ENCODE measurements around the gene EFNB3.

Gene EFNB3

DNA sequence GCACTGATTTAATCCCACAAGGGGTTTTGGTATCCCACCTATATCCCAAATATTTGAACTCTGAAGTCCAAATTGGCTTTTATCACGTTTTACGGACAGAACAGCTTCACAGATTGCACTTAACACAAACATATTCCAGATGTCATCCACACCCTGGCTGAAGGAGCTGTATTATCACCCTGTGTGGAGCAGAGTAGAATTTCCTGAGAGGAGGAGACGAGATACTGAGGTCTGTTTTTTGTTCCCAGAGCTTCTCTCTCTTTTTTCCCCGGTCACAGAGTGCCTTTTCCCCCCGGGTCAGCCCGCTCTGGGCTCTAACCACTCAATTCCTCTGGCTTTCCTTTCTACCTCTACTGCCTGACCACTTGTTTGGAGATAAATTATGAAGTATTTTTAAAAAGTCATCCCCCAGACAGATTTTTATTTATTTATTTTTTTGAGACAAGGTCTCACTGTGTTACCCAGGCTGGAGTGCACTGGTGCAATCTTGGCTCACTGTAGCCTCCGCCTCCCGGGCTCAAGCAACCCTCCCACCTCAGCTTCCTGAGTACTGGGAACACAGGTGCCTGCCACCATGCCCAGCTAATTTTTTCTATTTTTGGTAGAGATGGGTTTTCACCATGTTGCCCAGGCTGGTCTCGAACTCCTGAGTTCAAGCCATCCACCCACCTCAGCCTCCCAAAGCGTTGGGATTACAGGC is 43.2 kb downstream of the EFNB3 start:
- TF ChIP-seq POLR2AphosphoS5 (IDR thresholded peaks at IDR 0.05; ENCODE audit: low read depth, low read length), result no peak
- TF ChIP-seq FOXP2 (optimal IDR thresholded peaks at IDR 0.05; ENCODE audit: borderline replicate concordance, extremely low read depth, extremely low read length, insufficient read depth), result no peak
- TF ChIP-seq SIN3A (IDR thresholded peaks at IDR 0.05; ENCODE audit: borderline replicate concordance, insufficient read depth, low read length), result no peak
- TF ChIP-seq, protein P1, sequence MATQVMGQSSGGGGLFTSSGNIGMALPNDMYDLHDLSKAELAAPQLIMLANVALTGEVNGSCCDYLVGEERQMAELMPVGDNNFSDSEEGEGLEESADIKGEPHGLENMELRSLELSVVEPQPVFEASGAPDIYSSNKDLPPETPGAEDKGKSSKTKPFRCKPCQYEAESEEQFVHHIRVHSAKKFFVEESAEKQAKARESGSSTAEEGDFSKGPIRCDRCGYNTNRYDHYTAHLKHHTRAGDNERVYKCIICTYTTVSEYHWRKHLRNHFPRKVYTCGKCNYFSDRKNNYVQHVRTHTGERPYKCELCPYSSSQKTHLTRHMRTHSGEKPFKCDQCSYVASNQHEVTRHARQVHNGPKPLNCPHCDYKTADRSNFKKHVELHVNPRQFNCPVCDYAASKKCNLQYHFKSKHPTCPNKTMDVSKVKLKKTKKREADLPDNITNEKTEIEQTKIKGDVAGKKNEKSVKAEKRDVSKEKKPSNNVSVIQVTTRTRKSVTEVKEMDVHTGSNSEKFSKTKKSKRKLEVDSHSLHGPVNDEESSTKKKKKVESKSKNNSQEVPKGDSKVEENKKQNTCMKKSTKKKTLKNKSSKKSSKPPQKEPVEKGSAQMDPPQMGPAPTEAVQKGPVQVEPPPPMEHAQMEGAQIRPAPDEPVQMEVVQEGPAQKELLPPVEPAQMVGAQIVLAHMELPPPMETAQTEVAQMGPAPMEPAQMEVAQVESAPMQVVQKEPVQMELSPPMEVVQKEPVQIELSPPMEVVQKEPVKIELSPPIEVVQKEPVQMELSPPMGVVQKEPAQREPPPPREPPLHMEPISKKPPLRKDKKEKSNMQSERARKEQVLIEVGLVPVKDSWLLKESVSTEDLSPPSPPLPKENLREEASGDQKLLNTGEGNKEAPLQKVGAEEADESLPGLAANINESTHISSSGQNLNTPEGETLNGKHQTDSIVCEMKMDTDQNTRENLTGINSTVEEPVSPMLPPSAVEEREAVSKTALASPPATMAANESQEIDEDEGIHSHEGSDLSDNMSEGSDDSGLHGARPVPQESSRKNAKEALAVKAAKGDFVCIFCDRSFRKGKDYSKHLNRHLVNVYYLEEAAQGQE (IDR thresholded peaks at IDR 0.05; ENCODE audit: insufficient read depth in 1 of 2, low read depth in 2 of 2, low read length in 2 of 2), result no peak
- TF ChIP-seq TAF1 (IDR thresholded peaks at IDR 0.05; ENCODE audit: borderline replicate concordance, insufficient read depth, low read length), result no peak

DNA sequence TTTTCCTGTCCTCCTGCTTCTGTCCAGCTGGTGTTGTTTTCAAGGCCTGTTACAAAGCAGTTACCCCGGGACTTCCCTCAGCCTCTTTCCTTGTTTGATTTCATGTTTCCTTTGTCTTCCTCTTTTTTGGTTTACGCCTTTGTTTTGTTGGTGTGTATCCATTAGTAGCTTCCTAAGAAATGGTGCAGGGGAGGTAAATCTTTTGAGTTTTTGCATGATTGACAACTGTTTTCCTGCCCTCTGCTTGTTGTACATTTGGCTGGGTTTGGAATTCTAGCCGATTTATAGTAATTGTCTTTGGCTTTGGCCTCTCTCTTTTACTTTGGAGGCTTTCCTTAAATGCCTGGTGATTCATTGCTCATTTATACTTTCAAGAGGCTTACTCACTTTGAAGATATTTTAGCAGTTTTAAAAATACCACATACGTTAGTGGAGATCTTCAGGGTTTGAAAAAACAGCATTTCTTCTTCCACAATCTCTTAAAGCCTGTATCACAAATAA is 45.4 kb downstream of the EFNB3 start:
- TF ChIP-seq SIN3A (IDR thresholded peaks at IDR 0.05; ENCODE audit: borderline replicate concordance, insufficient read depth, low read length), result no peak
- TF ChIP-seq TAF1 (IDR thresholded peaks at IDR 0.05; ENCODE audit: borderline replicate concordance, insufficient read depth, low read length), result no peak
- no peak for TF ChIP-seq POLR2AphosphoS5 (IDR thresholded peaks at IDR 0.05; ENCODE audit: low read depth, low read length)
- TF ChIP-seq, protein P1 (IDR thresholded peaks at IDR 0.05; ENCODE audit: insufficient read depth in 1 of 2, low read depth in 2 of 2, low read length in 2 of 2), result no peak
- no peak for TF ChIP-seq FOXP2 (optimal IDR thresholded peaks at IDR 0.05; ENCODE audit: borderline replicate concordance, extremely low read depth, extremely low read length, insufficient read depth)

DNA sequence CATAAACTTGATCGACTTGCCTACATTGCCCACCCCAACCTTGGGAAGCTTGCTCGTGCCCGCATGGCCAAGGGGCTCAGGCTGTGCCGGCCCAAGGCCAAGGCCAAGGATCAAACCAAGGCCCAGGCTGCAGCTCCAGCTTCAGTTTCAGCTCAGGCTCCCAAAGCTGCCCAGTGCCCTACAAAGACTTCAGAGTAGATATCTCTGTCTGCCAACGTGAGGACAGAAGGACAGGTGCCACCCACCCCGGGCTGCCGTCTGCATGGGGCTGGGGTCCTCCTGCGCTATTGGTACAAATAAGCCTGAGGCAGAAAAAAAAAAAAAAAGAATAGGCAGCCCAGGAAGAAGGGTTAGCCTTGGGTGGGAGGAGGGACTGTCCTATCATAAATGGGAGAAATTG is 49.7 kb downstream of the EFNB3 start:
- TF ChIP-seq SIN3A (IDR thresholded peaks at IDR 0.05; ENCODE audit: borderline replicate concordance, insufficient read depth, low read length), result no peak
- TF ChIP-seq, protein P1 (IDR thresholded peaks at IDR 0.05; ENCODE audit: insufficient read depth in 1 of 2, low read depth in 2 of 2, low read length in 2 of 2), result no peak
- TF ChIP-seq TAF1 (IDR thresholded peaks at IDR 0.05; ENCODE audit: borderline replicate concordance, insufficient read depth, low read length), result no peak
- no peak for TF ChIP-seq FOXP2 (optimal IDR thresholded peaks at IDR 0.05; ENCODE audit: borderline replicate concordance, extremely low read depth, extremely low read length, insufficient read depth)
- TF ChIP-seq POLR2AphosphoS5 (IDR thresholded peaks at IDR 0.05; ENCODE audit: low read depth, low read length), result no peak

DNA sequence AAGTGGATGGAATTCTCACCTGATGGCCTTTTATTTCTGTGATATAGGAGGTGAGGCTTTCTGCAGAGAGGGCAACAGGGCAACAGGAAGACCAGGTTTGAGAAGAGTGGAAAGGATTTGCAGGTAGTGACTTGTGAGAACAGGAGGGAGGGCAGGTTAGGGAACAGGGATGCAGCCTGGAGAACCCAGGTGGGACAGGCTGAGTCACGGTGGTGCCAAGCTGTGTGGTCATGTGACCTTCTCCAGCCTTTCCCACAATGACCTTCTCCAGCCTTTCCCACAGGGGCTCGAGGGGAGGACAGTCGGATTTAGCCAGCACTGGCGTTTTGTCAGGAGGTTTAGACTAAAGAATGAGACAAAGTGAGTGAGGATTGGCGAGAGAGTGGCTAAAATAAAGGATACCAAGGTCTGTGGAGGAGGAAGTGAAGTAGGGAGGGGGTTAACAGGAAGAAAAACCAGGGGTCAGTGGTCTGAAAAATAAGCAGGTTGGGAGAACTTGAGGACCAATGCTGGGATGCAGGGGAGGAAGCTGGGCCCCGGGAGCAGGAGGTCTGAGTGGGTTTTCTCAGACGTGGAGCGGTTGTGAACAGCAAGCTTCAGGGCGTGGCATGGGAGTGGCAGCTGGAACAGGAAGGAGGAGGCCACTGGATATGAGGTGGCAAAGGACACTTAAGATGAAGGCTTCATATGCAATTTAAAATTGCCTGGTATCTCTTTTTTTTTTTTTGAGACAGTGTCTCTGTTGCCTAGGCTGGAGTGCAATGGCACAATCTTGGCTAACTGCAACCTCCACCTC is 50.3 kb downstream of the EFNB3 start:
- TF ChIP-seq SIN3A (IDR thresholded peaks at IDR 0.05; ENCODE audit: borderline replicate concordance, insufficient read depth, low read length) (no peak), TAF1 (IDR thresholded peaks at IDR 0.05; ENCODE audit: borderline replicate concordance, insufficient read depth, low read length) (no peak), POLR2AphosphoS5 (IDR thresholded peaks at IDR 0.05; ENCODE audit: low read depth, low read length) (no peak), FOXP2 (optimal IDR thresholded peaks at IDR 0.05; ENCODE audit: borderline replicate concordance, extremely low read depth, extremely low read length, insufficient read depth) (no peak)
- TF ChIP-seq, protein P1 (IDR thresholded peaks at IDR 0.05; ENCODE audit: insufficient read depth in 1 of 2, low read depth in 2 of 2, low read length in 2 of 2), result no peak
